ENCODE measurements around the gene MGMT. TPM values are rescaled to one million over a fixed set of nuclear protein-coding genes. Genes with fewer than 3 reads are reported as not detected.

The MGMT gene
- total and polyA plus RNA-seq, 4 donors: 28.2 to 79.1 (median 46.0) TPM

DNA sequence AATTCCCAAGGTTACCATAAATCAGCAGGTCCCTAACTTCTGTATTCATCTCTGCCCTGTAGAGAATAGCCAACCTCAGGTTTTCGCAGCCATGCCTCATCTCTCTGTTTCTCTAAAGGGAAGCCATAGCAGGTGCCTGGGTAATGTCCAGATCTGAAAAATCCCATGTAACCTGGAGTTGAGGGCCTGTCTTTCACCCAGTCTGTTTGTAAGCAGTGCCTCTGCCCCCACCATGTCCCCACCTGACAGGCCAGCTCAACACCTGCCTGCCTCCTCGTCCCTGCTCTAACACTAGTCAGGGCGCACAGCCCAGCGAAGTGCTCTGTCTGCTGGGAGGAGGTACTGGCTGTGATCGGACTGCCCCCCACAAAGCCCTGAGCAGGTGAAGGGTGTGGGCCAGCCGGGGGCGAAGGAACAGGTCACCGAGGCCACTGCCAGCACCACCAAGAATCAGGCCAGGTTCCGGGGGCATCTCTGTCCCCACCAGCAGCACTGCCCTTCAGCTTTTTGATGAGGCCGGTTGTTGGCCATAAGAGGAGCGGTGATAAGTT is 210.4 kb downstream of the MGMT start:
- peaks cover 0 to 1% (median 0%) of the 10 kb centered on the region in 4 donors for H3K4me1 ChIP-seq (ENCODE audit: control insufficient read depth in 4 of 4, insufficient read depth in 4 of 4, low read length in 3 of 4)
- H3K27ac ChIP-seq (ENCODE audit: low read depth in 1 of 2, low read length in 2 of 2): no peak overlapping the region
- no peak overlapping the region for H3K4me3 ChIP-seq (ENCODE audit: low read depth in 1 of 3, low read length in 3 of 3)
- H3K27me3 ChIP-seq (ENCODE audit: control insufficient read depth in 4 of 4, insufficient read depth in 4 of 4, low read length in 3 of 4): no peaks in the 10 kb centered on the region
- TF ChIP-seq REST (IDR thresholded peaks at IDR 0.05) (no peak), RAD21 (IDR thresholded peaks at IDR 0.05) (no peak), MAX (IDR thresholded peaks at IDR 0.05) (no peak), NR2F2 (IDR thresholded peaks at IDR 0.05) (no peak), TAF1 (conservative IDR thresholded peaks at IDR 0.05) (no peak), RXRA (IDR thresholded peaks at IDR 0.05) (no peak), JUND (IDR thresholded peaks at IDR 0.05) (no peak), FOXA2 (IDR thresholded peaks at IDR 0.05) (no peak), ZBTB33 (IDR thresholded peaks at IDR 0.05) (no peak), YY1 (IDR thresholded peaks at IDR 0.05) (no peak), HNF4G (IDR thresholded peaks at IDR 0.05) (no peak), SP1 (IDR thresholded peaks at IDR 0.05) (no peak), CTCF (IDR thresholded peaks at IDR 0.05; ENCODE audit: low read depth, low read length, missing input control) (no peak), FOXA1 (IDR thresholded peaks at IDR 0.05) (no peak), GABPA (IDR thresholded peaks at IDR 0.05 in 1 of 2, conservative IDR thresholded peaks at IDR 0.05 in 1 of 2) (no peak), EGR1 (IDR thresholded peaks at IDR 0.05; ENCODE audit: low read depth in 2 of 2) (no peak)
- H3K9ac ChIP-seq (ENCODE audit: low read depth in 1 of 2, low read length in 2 of 2): no peak overlapping the region
- H3K36me3 ChIP-seq (ENCODE audit: control insufficient read depth in 4 of 4, insufficient read depth in 3 of 4, low read depth in 1 of 4, low read length in 3 of 4): peaks cover 0 to 2% (median under 1%) of the 10 kb centered on the region in 4 donors
- WGBS: 98% methylated on average over 11 of the region's 11 CpGs
- no peaks in the 10 kb centered on the region for H3K9me3 ChIP-seq (ENCODE audit: control insufficient read depth in 4 of 4, low read length in 3 of 4)
- no peak for DNase-seq (ENCODE audit: low spot score)

DNA sequence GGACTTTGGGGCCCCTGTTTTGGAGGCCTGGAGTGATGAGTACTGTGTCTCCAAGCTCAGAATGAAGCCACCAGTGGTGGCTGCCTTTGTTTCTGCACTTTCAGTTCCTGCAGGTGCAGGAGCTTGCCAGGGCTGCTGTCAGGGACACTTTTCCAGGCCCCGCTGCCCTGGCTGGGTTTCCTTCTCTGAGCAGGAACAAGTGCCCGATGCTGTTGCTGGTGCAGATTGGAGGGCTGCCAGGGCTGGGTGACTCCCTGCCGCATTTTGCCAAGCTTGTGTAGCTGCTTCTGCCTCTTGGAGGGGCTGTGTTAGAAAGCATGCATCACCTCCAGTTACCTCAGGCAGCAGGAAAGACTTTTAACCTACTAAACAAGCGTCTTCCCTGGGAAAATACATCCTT is 211.1 kb downstream of the MGMT start:
- WGBS: 60% methylated on average over 4 of the region's 4 CpGs
- H3K27me3 ChIP-seq (ENCODE audit: control insufficient read depth in 4 of 4, insufficient read depth in 4 of 4, low read length in 3 of 4): no peaks in the 10 kb centered on the region
- peaks cover 0 to 1% (median 0%) of the 10 kb centered on the region in 4 donors for H3K4me1 ChIP-seq (ENCODE audit: control insufficient read depth in 4 of 4, insufficient read depth in 4 of 4, low read length in 3 of 4)
- no peak overlapping the region for H3K9ac ChIP-seq (ENCODE audit: low read depth in 1 of 2, low read length in 2 of 2)
- DNase-seq (ENCODE audit: low spot score): no peak
- H3K9me3 ChIP-seq (ENCODE audit: control insufficient read depth in 4 of 4, low read length in 3 of 4): no peaks in the 10 kb centered on the region
- H3K36me3 ChIP-seq (ENCODE audit: control insufficient read depth in 4 of 4, insufficient read depth in 3 of 4, low read depth in 1 of 4, low read length in 3 of 4): peaks cover 0 to 2% (median under 1%) of the 10 kb centered on the region in 4 donors
- H3K4me3 ChIP-seq (ENCODE audit: low read depth in 1 of 3, low read length in 3 of 3): no peak overlapping the region
- no peak overlapping the region for H3K27ac ChIP-seq (ENCODE audit: low read depth in 1 of 2, low read length in 2 of 2)
- no peak for TF ChIP-seq RXRA (IDR thresholded peaks at IDR 0.05)
- TF ChIP-seq EGR1 (IDR thresholded peaks at IDR 0.05; ENCODE audit: low read depth in 2 of 2): no peak
- TF ChIP-seq HNF4G (IDR thresholded peaks at IDR 0.05): no peak
- TF ChIP-seq, protein P1, sequence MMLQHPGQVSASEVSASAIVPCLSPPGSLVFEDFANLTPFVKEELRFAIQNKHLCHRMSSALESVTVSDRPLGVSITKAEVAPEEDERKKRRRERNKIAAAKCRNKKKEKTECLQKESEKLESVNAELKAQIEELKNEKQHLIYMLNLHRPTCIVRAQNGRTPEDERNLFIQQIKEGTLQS (IDR thresholded peaks at IDR 0.05): no peak
- no peak for TF ChIP-seq ZBTB33 (IDR thresholded peaks at IDR 0.05)
- no peak for TF ChIP-seq REST (IDR thresholded peaks at IDR 0.05)
- TF ChIP-seq MAX (IDR thresholded peaks at IDR 0.05): no peak
- TF ChIP-seq GABPA (IDR thresholded peaks at IDR 0.05 in 1 of 2, conservative IDR thresholded peaks at IDR 0.05 in 1 of 2): no peak
- TF ChIP-seq YY1 (IDR thresholded peaks at IDR 0.05): no peak
- no peak for TF ChIP-seq NR2F2 (IDR thresholded peaks at IDR 0.05)
- TF ChIP-seq RAD21 (IDR thresholded peaks at IDR 0.05): no peak
- no peak for TF ChIP-seq TAF1 (conservative IDR thresholded peaks at IDR 0.05)

Data from liver (tissue), 9 donors.